K562 (cell line): ENCODE data around the gene TMSB10. TPM values are rescaled to one million over a fixed set of nuclear protein-coding genes. Genes with fewer than 3 reads are reported as not detected.

Source experiments
- CBX1 ChIP-seq: sonication (generic); IDR thresholded peaks from 2 replicates; pipeline ENCODE4 v1.6.1; 2016; ENCODE audit warnings: antibody characterized with exemption, low read depth, mild to moderate bottlenecking
- DEAF1 ChIP-seq: fragments of 450-650 bp; formaldehyde crosslinking; IDR thresholded peaks from 2 replicates; pipeline ENCODE4 v1.4.0; 2020; ENCODE audit warnings: mild to moderate bottlenecking, moderate library complexity
- DPF2 ChIP-seq: fragments of 450-650 bp; IDR thresholded peaks from 2 replicates; pipeline ENCODE4 v1.6.1; 2016
- HLTF ChIP-seq: fragments of 450-650 bp; IDR thresholded peaks from 2 replicates; pipeline ENCODE4 v1.6.1; 2016
- MLX ChIP-seq, 2 experiments: fragments of 450-650 bp in 1 of 2; sonication (generic) in 1 of 2; formaldehyde crosslinking; conservative IDR thresholded peaks; 2 replicates each; pipeline versions ENCODE4 v1.4.0 to v1.8.1; 2020 to 2022; ENCODE audit warnings: mild to moderate bottlenecking in 1 of 2, missing genetic modification reagents in 1 of 2
- NCOR1 ChIP-seq: fragments of 450-650 bp; IDR thresholded peaks from 2 replicates; pipeline ENCODE4 v1.6.1; 2016; ENCODE audit warnings: mild to moderate bottlenecking, moderate library complexity
- NONO ChIP-seq, 2 experiments: fragments of 200-400 bp in 1 of 2; fragments of 450-650 bp in 1 of 2; formaldehyde crosslinking in 1 of 2; IDR thresholded peaks; 2 replicates each; pipeline ENCODE4 v1.6.1; 2017; ENCODE audit warnings: low read depth in 2 of 2, mild to moderate bottlenecking in 2 of 2, moderate library complexity in 2 of 2, low read length in 1 of 2
- RBBP5 ChIP-seq: fragments of 200-600 bp; sonication (generic); IDR thresholded peaks from 2 replicates; pipeline ENCODE4 v1.6.1; 2012; ENCODE audit warnings: borderline replicate concordance, mild to moderate bottlenecking, low read length, control low read depth, inconsistent platforms; ENCODE audit not compliant: insufficient read depth, poor library complexity, severe bottlenecking
- RNF2 ChIP-seq: sonication (generic); IDR thresholded peaks from 2 replicates; pipeline ENCODE4 v1.6.1; 2016
- RREB1 ChIP-seq: fragments of 250-450 bp; sonication (Bioruptor Pico); IDR thresholded peaks from 2 replicates; pipeline ENCODE4 v1.4.0; 2020
- TOE1 ChIP-seq, 2 experiments: fragments of 450-650 bp in 1 of 2; sonication (generic) in 1 of 2; formaldehyde crosslinking in 1 of 2; IDR thresholded peaks; 2 replicates each; pipeline versions ENCODE4 v1.7.1 to v1.8.0; 2016 to 2022; ENCODE audit warnings: borderline replicate concordance in 2 of 2, mild to moderate bottlenecking in 2 of 2, antibody characterized with exemption in 1 of 2, inconsistent platforms in 1 of 2, low read depth in 1 of 2, missing genetic modification reagents in 1 of 2, moderate library complexity in 1 of 2
- ZNF12 ChIP-seq: sonication (generic); formaldehyde crosslinking; IDR thresholded peaks from 2 replicates; pipeline ENCODE4 v1.4.0; 2020; ENCODE audit warnings: mild to moderate bottlenecking, missing genetic modification reagents
- ZNF134 ChIP-seq: fragments of 250-450 bp; sonication (Bioruptor Pico); conservative IDR thresholded peaks from 2 replicates; pipeline ENCODE4 v1.4.0; 2020
- ZSCAN29 ChIP-seq: fragments of 450-650 bp; IDR thresholded peaks from 2 replicates; pipeline ENCODE4 v1.6.1; 2017
- polyA plus RNA-seq, 8 experiments: library from polyadenylated mRNA; depleted of rRNA in 4 of 8; stranded (reverse) in 5 of 8; unstranded in 3 of 8; fragments of >200 nt; fragmentation: Nextera tagmentation in 2 of 8; fragmentation: Illumina TruSeq in 1 of 8; extraction: Ambion mirVana in 2 of 8; extraction: Trizol in 1 of 8; gene quantifications; 2 replicates each; pipeline versions ENCODE4 v1.2.1 to v1.2.3, GENCODE V29; 2011 to 2014; ENCODE audit warnings: inconsistent platforms in 1 of 8, missing spikeins in 1 of 8
- total RNA-seq, 7 experiments: library from RNA; depleted of rRNA in 6 of 7; stranded (reverse); fragments of >200 nt in 6 of 7; fragmentation: Illumina TruSeq in 2 of 7; extraction: Trizol in 2 of 7; gene quantifications; 2 replicates each; pipeline versions ENCODE4 v1.2.1 to v1.2.3, GENCODE V29; 2011 to 2021; ENCODE audit warnings: low replicate concordance in 1 of 7
- TF ChIP-seq, protein P1 (sequence below): sonication (generic); formaldehyde crosslinking; IDR thresholded peaks from 2 replicates; pipeline ENCODE4 v1.8.0; 2023; ENCODE audit warnings: mild to moderate bottlenecking, missing genetic modification reagents

Gene TMSB10
- total and polyA plus RNA-seq, 9 of the 15 experiments (the other 6 are each of a cell fraction or from before 2014, with no cell fraction given): 382 to 2,226 (median 959) TPM

- TF ChIP-seq MLX (CRISPR knock-in tag; conservative IDR thresholded peaks at IDR 0.05) (no peak), ZNF134 (CRISPR knock-in tag) (peak; percentile 55; the same call in 1 of the 2 replicates), DPF2 (peak; percentile 46; the same call in 1 of the 2 replicates), HLTF (no peak), ZNF12 (CRISPR knock-in tag) (0 out of 2 replicates have a peak, but pooled peaks have one; percentile 54), NONO (IDR thresholded peaks at IDR 0.05; ENCODE audit: low read depth in 2 of 2, low read length in 1 of 2) (peak in 1 of 2 experiments; percentile 62; a peak in 1 of 4 replicates), NCOR1 (peak; percentile 40; the same call in 1 of the 2 replicates), ZSCAN29 (peak; percentile 76), RREB1 (CRISPR knock-in tag) (peak; percentile 83; the same call in 1 of the 2 replicates), TOE1 (IDR thresholded peaks at IDR 0.05; ENCODE audit: borderline replicate concordance) (peak; percentile 71), TOE1 (CRISPR knock-in tag; IDR thresholded peaks at IDR 0.05; ENCODE audit: borderline replicate concordance, low read depth) (peak; percentile 28; the same call in 1 of the 2 replicates), DEAF1 (CRISPR knock-in tag) (peak; percentile 96), RNF2 (peak; percentile 70), CBX1 (peak; percentile 56; the same call in 1 of the 2 replicates), RBBP5 (no peak)
- TF ChIP-seq, protein P1, sequence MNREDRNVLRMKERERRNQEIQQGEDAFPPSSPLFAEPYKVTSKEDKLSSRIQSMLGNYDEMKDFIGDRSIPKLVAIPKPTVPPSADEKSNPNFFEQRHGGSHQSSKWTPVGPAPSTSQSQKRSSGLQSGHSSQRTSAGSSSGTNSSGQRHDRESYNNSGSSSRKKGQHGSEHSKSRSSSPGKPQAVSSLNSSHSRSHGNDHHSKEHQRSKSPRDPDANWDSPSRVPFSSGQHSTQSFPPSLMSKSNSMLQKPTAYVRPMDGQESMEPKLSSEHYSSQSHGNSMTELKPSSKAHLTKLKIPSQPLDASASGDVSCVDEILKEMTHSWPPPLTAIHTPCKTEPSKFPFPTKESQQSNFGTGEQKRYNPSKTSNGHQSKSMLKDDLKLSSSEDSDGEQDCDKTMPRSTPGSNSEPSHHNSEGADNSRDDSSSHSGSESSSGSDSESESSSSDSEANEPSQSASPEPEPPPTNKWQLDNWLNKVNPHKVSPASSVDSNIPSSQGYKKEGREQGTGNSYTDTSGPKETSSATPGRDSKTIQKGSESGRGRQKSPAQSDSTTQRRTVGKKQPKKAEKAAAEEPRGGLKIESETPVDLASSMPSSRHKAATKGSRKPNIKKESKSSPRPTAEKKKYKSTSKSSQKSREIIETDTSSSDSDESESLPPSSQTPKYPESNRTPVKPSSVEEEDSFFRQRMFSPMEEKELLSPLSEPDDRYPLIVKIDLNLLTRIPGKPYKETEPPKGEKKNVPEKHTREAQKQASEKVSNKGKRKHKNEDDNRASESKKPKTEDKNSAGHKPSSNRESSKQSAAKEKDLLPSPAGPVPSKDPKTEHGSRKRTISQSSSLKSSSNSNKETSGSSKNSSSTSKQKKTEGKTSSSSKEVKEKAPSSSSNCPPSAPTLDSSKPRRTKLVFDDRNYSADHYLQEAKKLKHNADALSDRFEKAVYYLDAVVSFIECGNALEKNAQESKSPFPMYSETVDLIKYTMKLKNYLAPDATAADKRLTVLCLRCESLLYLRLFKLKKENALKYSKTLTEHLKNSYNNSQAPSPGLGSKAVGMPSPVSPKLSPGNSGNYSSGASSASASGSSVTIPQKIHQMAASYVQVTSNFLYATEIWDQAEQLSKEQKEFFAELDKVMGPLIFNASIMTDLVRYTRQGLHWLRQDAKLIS (CRISPR knock-in tag): 0 out of 2 replicates have a peak, but pooled peaks have one; percentile 67
Measured at GRCh38 chr2:84925724-84926376, 20.4 kb downstream of the TMSB10 start (continued).
